Urinary bladder (tissue), 4 donors: Measurements from ENCODE around the gene PIGH. TPM values are rescaled to one million over a fixed set of nuclear protein-coding genes. Genes with fewer than 3 reads are reported as not detected.

Experiments used
- DNase-seq: peaks from one replicate; pipeline ENCODE4 v3.0.0-alpha.2; 2015; ENCODE audit errors: extremely low spot score
- H3K27ac ChIP-seq: one replicate; pipeline ENCODE4 v1.5.1; 2013; ENCODE audit warnings: low read depth, mild to moderate bottlenecking, moderate library complexity
- H3K36me3 ChIP-seq: one replicate; pipeline ENCODE4 v1.6.1; 2013; ENCODE audit warnings: mild to moderate bottlenecking, moderate library complexity; ENCODE audit not compliant: insufficient read depth
- H3K4me1 ChIP-seq: one replicate; pipeline ENCODE4 v1.6.1; 2013; ENCODE audit warnings: mild to moderate bottlenecking, moderate library complexity; ENCODE audit not compliant: insufficient read depth
- H3K4me3 ChIP-seq: one replicate; pipeline ENCODE4 v1.5.1; 2013; ENCODE audit warnings: low read depth, low read length
- WGBS: extraction: QIAGEN DNeasy Blood & Tissue Kit; methylation state at CpG from one replicate; pipeline ENCODE4 v1.1.7; 2013; 5-methylcytosine and 5-hydroxymethylcytosine counted together
- polyA plus RNA-seq: library from polyadenylated mRNA; stranded (reverse); fragments of 200-250 nt; gene quantifications from one replicate; pipeline ENCODE4 v1.2.3, GENCODE V29; 2013
- total RNA-seq: library from RNA; depleted of rRNA; stranded (reverse); fragments of >200 nt; gene quantifications from one replicate; pipeline ENCODE4 v1.2.3, GENCODE V29; 2014
- donor health status: healthy with polysubstance abuse.
- donor health status: healthy.

PIGH gene
- total and polyA plus RNA-seq, 2 donors: 26.0 to 26.3 TPM

- H3K27ac ChIP-seq: no peak overlapping the region
- DNase-seq: no peak
- no peaks in the 10 kb centered on the region for H3K4me1 ChIP-seq
- 93% methylated on average over 7 of the region's 7 CpGs for WGBS
- H3K36me3 ChIP-seq: no peaks in the 10 kb centered on the region
- no peak overlapping the region for H3K4me3 ChIP-seq
Observed at GRCh38 chr14:67576216-67576955, 23.7 kb downstream of the PIGH start.

GRCh38 chr14:67575684-67576083 lies 24.4 kb downstream of the PIGH start:
- 78% methylated on average over 9 of the region's 9 CpGs for WGBS
- no peak overlapping the region for H3K27ac ChIP-seq
- no peaks in the 10 kb centered on the region for H3K4me1 ChIP-seq
- no peak for DNase-seq
- no peak overlapping the region for H3K4me3 ChIP-seq
- H3K36me3 ChIP-seq: no peaks in the 10 kb centered on the region

GRCh38 chr14:67574806-67575205 lies 25.3 kb downstream of the PIGH start:
- Histone ChIP-seq H3K27ac (no peak overlapping the region), H3K4me1 (no peaks in the 10 kb centered on the region), H3K36me3 (no peaks in the 10 kb centered on the region), H3K4me3 (no peak overlapping the region)
- 79% methylated on average over 7 of the region's 7 CpGs for WGBS
- no peak for DNase-seq

- Histone ChIP-seq H3K4me1 (no peaks in the 10 kb centered on the region), H3K36me3 (no peaks in the 10 kb centered on the region), H3K4me3 (no peak overlapping the region), H3K27ac (no peak overlapping the region)
- DNase-seq: no peak
- 85% methylated on average over 14 of the region's 14 CpGs for WGBS
Observed at GRCh38 chr14:67574156-67574555, 25.9 kb downstream of the PIGH start.

GRCh38 chr14:67573228-67574010 lies 26.6 kb downstream of the PIGH start:
- WGBS: 87% methylated on average over 15 of the region's 15 CpGs
- DNase-seq: no peak
- Histone ChIP-seq H3K36me3 (no peaks in the 10 kb centered on the region), H3K4me1 (no peaks in the 10 kb centered on the region), H3K4me3 (no peak overlapping the region), H3K27ac (no peak overlapping the region)

GRCh38 chr14:67572608-67573007 lies 27.5 kb downstream of the PIGH start:
- H3K36me3 ChIP-seq: no peaks in the 10 kb centered on the region
- no peaks in the 10 kb centered on the region for H3K4me1 ChIP-seq
- no peak overlapping the region for H3K27ac ChIP-seq
- 90% methylated on average over 5 of the region's 5 CpGs for WGBS
- H3K4me3 ChIP-seq: no peak overlapping the region
- no peak for DNase-seq

- no peak for DNase-seq
- Histone ChIP-seq H3K36me3 (no peaks in the 10 kb centered on the region), H3K4me3 (no peak overlapping the region), H3K27ac (no peak overlapping the region), H3K4me1 (no peaks in the 10 kb centered on the region)
- WGBS: 86% methylated on average over 19 of the region's 19 CpGs
Observed at GRCh38 chr14:67571991-67572323, 28.1 kb downstream of the PIGH start.

- Histone ChIP-seq H3K27ac (no peak overlapping the region), H3K36me3 (no peaks in the 10 kb centered on the region), H3K4me3 (no peak overlapping the region), H3K4me1 (no peaks in the 10 kb centered on the region)
- WGBS: 44% methylated on average over 14 of the region's 14 CpGs
- DNase-seq: no peak
Observed at GRCh38 chr14:67571275-67571990, 28.6 kb downstream of the PIGH start.

GRCh38 chr14:67570453-67570852 lies 29.6 kb downstream of the PIGH start:
- H3K4me1 ChIP-seq: no peaks in the 10 kb centered on the region
- no peak overlapping the region for H3K4me3 ChIP-seq
- no peak for DNase-seq
- WGBS: 87% methylated on average over 7 of the region's 7 CpGs
- H3K36me3 ChIP-seq: no peaks in the 10 kb centered on the region
- H3K27ac ChIP-seq: no peak overlapping the region

- H3K4me1 ChIP-seq: no peaks in the 10 kb centered on the region
- no peak overlapping the region for H3K4me3 ChIP-seq
- WGBS: 75% methylated on average over 4 of the region's 4 CpGs
- H3K36me3 ChIP-seq: no peaks in the 10 kb centered on the region
- H3K27ac ChIP-seq: no peak overlapping the region
- no peak for DNase-seq
Observed at GRCh38 chr14:67569651-67570290, 30.3 kb downstream of the PIGH start.

GRCh38 chr14:67569011-67569650 lies 30.9 kb downstream of the PIGH start:
- H3K4me1 ChIP-seq: no peaks in the 10 kb centered on the region
- H3K27ac ChIP-seq: no peak overlapping the region
- WGBS: 76% methylated on average over 11 of the region's 11 CpGs
- no peaks in the 10 kb centered on the region for H3K36me3 ChIP-seq
- no peak overlapping the region for H3K4me3 ChIP-seq
- no peak for DNase-seq

- Histone ChIP-seq H3K4me3 (no peak overlapping the region), H3K36me3 (no peaks in the 10 kb centered on the region), H3K27ac (no peak overlapping the region), H3K4me1 (no peaks in the 10 kb centered on the region)
- DNase-seq: no peak
- WGBS: 72% methylated on average over 3 of the region's 3 CpGs
Observed at GRCh38 chr14:67567654-67568053, 32.4 kb downstream of the PIGH start.

GRCh38 chr14:67566908-67567307 lies 33.2 kb downstream of the PIGH start:
- no peak overlapping the region for H3K27ac ChIP-seq
- H3K36me3 ChIP-seq: no peaks in the 10 kb centered on the region
- H3K4me1 ChIP-seq: no peaks in the 10 kb centered on the region
- no peak for DNase-seq
- no peak overlapping the region for H3K4me3 ChIP-seq
- 45% methylated on average over 6 of the region's 6 CpGs for WGBS
